ENCODE results near the gene BACE2.

GRCh38 chr21:41210426-41211059, 42.6 kb downstream of the BACE2 start:
- TF ChIP-seq CTCF (IDR thresholded peaks at IDR 0.05) (no peak), POLR2A (IDR thresholded peaks at IDR 0.05) (no peak)
